ENCODE measurements around the gene CAPN5. TPM values are rescaled to one million over a fixed set of nuclear protein-coding genes. Genes with fewer than 3 reads are reported as not detected.

CAPN5 gene
- total and polyA plus RNA-seq, 2 experiments from 2014 or later: 25.2 to 28.8 TPM

- no peak for DNase-seq (ENCODE audit: low spot score)
- no peak overlapping the region for H3K27ac ChIP-seq
- no peaks in the 10 kb centered on the region for H3K27me3 ChIP-seq
- no peaks in the 10 kb centered on the region for H3K36me3 ChIP-seq (replicated peaks; ENCODE audit: insufficient read depth, low read depth)
- no peak overlapping the region for H2AFZ ChIP-seq
- H3K9me2 ChIP-seq (replicated peaks; ENCODE audit: insufficient read depth): no peaks in the 10 kb centered on the region
- 97% methylated on average over 6 of the region's 6 CpGs for WGBS (ENCODE audit: low lambda C conversion rate, missing lambda C conversion rate)
- H3K4me2 ChIP-seq: no peak overlapping the region
- TF ChIP-seq EZH2phosphoT487 (IDR thresholded peaks at IDR 0.05; ENCODE audit: low read depth, severe bottlenecking, unreplicated experiment) (no peak), EZH2 (IDR thresholded peaks at IDR 0.05; ENCODE audit: borderline replicate concordance) (no peak)
- TF ChIP-seq, protein P1, sequence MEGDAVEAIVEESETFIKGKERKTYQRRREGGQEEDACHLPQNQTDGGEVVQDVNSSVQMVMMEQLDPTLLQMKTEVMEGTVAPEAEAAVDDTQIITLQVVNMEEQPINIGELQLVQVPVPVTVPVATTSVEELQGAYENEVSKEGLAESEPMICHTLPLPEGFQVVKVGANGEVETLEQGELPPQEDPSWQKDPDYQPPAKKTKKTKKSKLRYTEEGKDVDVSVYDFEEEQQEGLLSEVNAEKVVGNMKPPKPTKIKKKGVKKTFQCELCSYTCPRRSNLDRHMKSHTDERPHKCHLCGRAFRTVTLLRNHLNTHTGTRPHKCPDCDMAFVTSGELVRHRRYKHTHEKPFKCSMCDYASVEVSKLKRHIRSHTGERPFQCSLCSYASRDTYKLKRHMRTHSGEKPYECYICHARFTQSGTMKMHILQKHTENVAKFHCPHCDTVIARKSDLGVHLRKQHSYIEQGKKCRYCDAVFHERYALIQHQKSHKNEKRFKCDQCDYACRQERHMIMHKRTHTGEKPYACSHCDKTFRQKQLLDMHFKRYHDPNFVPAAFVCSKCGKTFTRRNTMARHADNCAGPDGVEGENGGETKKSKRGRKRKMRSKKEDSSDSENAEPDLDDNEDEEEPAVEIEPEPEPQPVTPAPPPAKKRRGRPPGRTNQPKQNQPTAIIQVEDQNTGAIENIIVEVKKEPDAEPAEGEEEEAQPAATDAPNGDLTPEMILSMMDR (IDR thresholded peaks at IDR 0.05; ENCODE audit: poor library complexity): no peak
- no peaks in the 10 kb centered on the region for H4K20me1 ChIP-seq (ENCODE audit: insufficient read depth, poor library complexity, severe bottlenecking)
- H3K9me3 ChIP-seq (ENCODE audit: low read depth): no peaks in the 10 kb centered on the region
- H3K79me2 ChIP-seq: no peaks in the 10 kb centered on the region
- H3K4me3 ChIP-seq: no peak overlapping the region
- H3K4me1 ChIP-seq (ENCODE audit: insufficient read depth): peaks cover 9% of the 10 kb centered on the region
Observed at GRCh38 chr11:77124488-77124887, 57.7 kb downstream of the CAPN5 start.

GRCh38 chr11:77125191-77125590, 58.4 kb downstream of the CAPN5 start:
- WGBS (ENCODE audit: low lambda C conversion rate, missing lambda C conversion rate): 82% methylated on average over 6 of the region's 6 CpGs

DNA sequence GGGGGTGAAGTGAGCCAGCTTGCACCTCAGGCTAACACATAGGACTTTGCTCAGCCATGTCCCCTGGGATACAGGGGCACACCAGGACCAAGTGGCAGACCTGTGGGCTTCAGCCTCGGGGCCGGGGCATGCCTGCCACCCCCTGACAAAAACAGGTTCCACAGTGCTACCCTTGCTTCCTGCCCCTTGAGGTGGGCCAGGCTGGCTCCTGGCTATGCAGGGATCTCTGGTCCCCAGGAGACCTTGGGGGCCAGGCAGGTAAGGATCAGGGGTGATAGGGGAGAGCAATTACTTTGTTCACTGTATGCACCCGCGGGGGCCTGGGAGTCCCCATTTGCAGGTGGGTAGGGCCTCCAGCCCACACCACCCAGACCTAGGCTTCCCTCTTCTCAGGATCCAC, 58.9 kb downstream of the CAPN5 start:
- no peaks in the 10 kb centered on the region for H3K79me2 ChIP-seq
- no peak overlapping the region for H3K4me3 ChIP-seq

More at GRCh38 chr11:77125191-77125590, 58.4 kb downstream of the CAPN5 start:
- Histone ChIP-seq H3K9me3 (ENCODE audit: low read depth) (no peaks in the 10 kb centered on the region), H3K9me2 (replicated peaks; ENCODE audit: insufficient read depth) (no peaks in the 10 kb centered on the region), H3K79me2 (no peaks in the 10 kb centered on the region), H3K4me3 (no peak overlapping the region), H3K27me3 (no peaks in the 10 kb centered on the region), H4K20me1 (ENCODE audit: insufficient read depth, poor library complexity, severe bottlenecking) (no peaks in the 10 kb centered on the region), H2AFZ (no peak overlapping the region), H3K36me3 (replicated peaks; ENCODE audit: insufficient read depth, low read depth) (no peaks in the 10 kb centered on the region), H3K27ac (no peak overlapping the region), H3K4me2 (no peak overlapping the region), H3K4me1 (ENCODE audit: insufficient read depth) (peaks cover 9% of the 10 kb centered on the region)
- no peak for TF ChIP-seq EZH2 (IDR thresholded peaks at IDR 0.05; ENCODE audit: borderline replicate concordance)
- TF ChIP-seq, protein P1 (IDR thresholded peaks at IDR 0.05; ENCODE audit: poor library complexity): no peak
- TF ChIP-seq EZH2phosphoT487 (IDR thresholded peaks at IDR 0.05; ENCODE audit: low read depth, severe bottlenecking, unreplicated experiment): no peak
- no peak for DNase-seq (ENCODE audit: low spot score)

More for the DNA sequence above, 58.9 kb downstream of the CAPN5 start:
- H3K9me2 ChIP-seq (replicated peaks; ENCODE audit: insufficient read depth): no peaks in the 10 kb centered on the region
- H2AFZ ChIP-seq: no peak overlapping the region
- no peaks in the 10 kb centered on the region for H3K27me3 ChIP-seq
- H4K20me1 ChIP-seq (ENCODE audit: insufficient read depth, poor library complexity, severe bottlenecking): no peaks in the 10 kb centered on the region
- H3K9me3 ChIP-seq (ENCODE audit: low read depth): no peaks in the 10 kb centered on the region
- WGBS (ENCODE audit: low lambda C conversion rate, missing lambda C conversion rate): 98% methylated on average over 4 of the region's 4 CpGs
- H3K4me1 ChIP-seq (ENCODE audit: insufficient read depth): peaks cover 11% of the 10 kb centered on the region
- no peaks in the 10 kb centered on the region for H3K36me3 ChIP-seq (replicated peaks; ENCODE audit: insufficient read depth, low read depth)
- H3K27ac ChIP-seq: no peak overlapping the region
- TF ChIP-seq, protein P1 (IDR thresholded peaks at IDR 0.05; ENCODE audit: poor library complexity): no peak
- TF ChIP-seq EZH2 (IDR thresholded peaks at IDR 0.05; ENCODE audit: borderline replicate concordance) (no peak), EZH2phosphoT487 (IDR thresholded peaks at IDR 0.05; ENCODE audit: low read depth, severe bottlenecking, unreplicated experiment) (no peak)
- no peak overlapping the region for H3K4me2 ChIP-seq
- DNase-seq (ENCODE audit: low spot score): no peak
